Measurements from ENCODE around the gene COP1.

The COP1 gene

GRCh38 chr1:175935566-175936115, 271.4 kb downstream of the COP1 start:
- H3K27ac Mint-ChIP-seq: peak overlapping the region in 1 of 2 donors; percentile 69
- peaks cover 6 to 8% of the 10 kb centered on the region in 2 donors for H3K9me3 Mint-ChIP-seq
- ATAC-seq (no peak), DNase-seq (no peak)
- no peaks in the 10 kb centered on the region for H3K27me3 Mint-ChIP-seq
- H3K4me1 Mint-ChIP-seq: no peaks in the 10 kb centered on the region
- no peak overlapping the region for H3K4me3 Mint-ChIP-seq

- no peak for ATAC-seq
- Mint-ChIP-seq H3K27ac (peak overlapping the region in 1 of 2 donors; percentile 69), H3K4me1 (no peaks in the 10 kb centered on the region), H3K27me3 (no peaks in the 10 kb centered on the region), H3K4me3 (no peak overlapping the region), H3K9me3 (peaks cover 6 to 8% of the 10 kb centered on the region in 2 donors)
- no peak for DNase-seq
These were observed 271.9 kb downstream of the COP1 start for GRCh38 chr1:175935166-175935565.

- ATAC-seq: no peak
- H3K4me1 Mint-ChIP-seq: no peaks in the 10 kb centered on the region
- H3K9me3 Mint-ChIP-seq: peaks cover 6 to 8% of the 10 kb centered on the region in 2 donors
- H3K27ac Mint-ChIP-seq: no peak overlapping the region
- no peak for DNase-seq
- H3K27me3 Mint-ChIP-seq: no peaks in the 10 kb centered on the region
- no peak overlapping the region for H3K4me3 Mint-ChIP-seq
These were observed 273.3 kb downstream of the COP1 start for GRCh38 chr1:175933801-175934200.

- Mint-ChIP-seq H3K9me3 (peaks cover 11 to 25% of the 10 kb centered on the region in 2 donors), H3K27me3 (no peaks in the 10 kb centered on the region), H3K4me1 (no peaks in the 10 kb centered on the region), H3K4me3 (no peak overlapping the region), H3K27ac (no peak overlapping the region)
- DNase-seq: no peak
- ATAC-seq: no peak
These were observed 279.1 kb downstream of the COP1 start for GRCh38 chr1:175927944-175928343.

GRCh38 chr1:175922254-175922881, 284.7 kb downstream of the COP1 start:
- no peak for ATAC-seq
- Mint-ChIP-seq H3K4me1 (no peaks in the 10 kb centered on the region), H3K27ac (no peak overlapping the region), H3K27me3 (no peaks in the 10 kb centered on the region), H3K4me3 (no peak overlapping the region), H3K9me3 (peaks cover 13 to 40% of the 10 kb centered on the region in 2 donors)
- DNase-seq: no peak

- no peak for DNase-seq
- Mint-ChIP-seq H3K27me3 (no peaks in the 10 kb centered on the region), H3K9me3 (peaks cover 23 to 36% of the 10 kb centered on the region in 2 donors), H3K4me3 (no peak overlapping the region), H3K27ac (no peak overlapping the region), H3K4me1 (no peaks in the 10 kb centered on the region)
- no peak for ATAC-seq
These were observed 286.7 kb downstream of the COP1 start for GRCh38 chr1:175920381-175920780.

- Mint-ChIP-seq H3K4me3 (no peak overlapping the region), H3K9me3 (peaks cover 17 to 28% of the 10 kb centered on the region in 2 donors), H3K27me3 (no peaks in the 10 kb centered on the region), H3K4me1 (no peaks in the 10 kb centered on the region), H3K27ac (no peak overlapping the region)
- no peak for DNase-seq
- no peak for ATAC-seq
These were observed 288.1 kb downstream of the COP1 start for GRCh38 chr1:175919001-175919400.

- Mint-ChIP-seq H3K4me3 (no peak overlapping the region), H3K9me3 (peaks cover 17 to 28% of the 10 kb centered on the region in 2 donors), H3K27me3 (no peaks in the 10 kb centered on the region), H3K27ac (no peak overlapping the region), H3K4me1 (no peaks in the 10 kb centered on the region)
- ATAC-seq (no peak), DNase-seq (no peak)
These were observed 288.7 kb downstream of the COP1 start for GRCh38 chr1:175918364-175918801.

- no peak for DNase-seq
- Mint-ChIP-seq H3K27me3 (no peaks in the 10 kb centered on the region), H3K27ac (no peak overlapping the region), H3K4me1 (no peaks in the 10 kb centered on the region), H3K4me3 (no peak overlapping the region), H3K9me3 (peaks cover 37 to 39% of the 10 kb centered on the region in 2 donors)
- no peak for ATAC-seq
These were observed 293.0 kb downstream of the COP1 start for GRCh38 chr1:175914115-175914514.

- Mint-ChIP-seq H3K27ac (no peak overlapping the region), H3K9me3 (peaks cover 23 to 35% of the 10 kb centered on the region in 2 donors), H3K4me3 (no peak overlapping the region), H3K27me3 (no peaks in the 10 kb centered on the region), H3K4me1 (no peaks in the 10 kb centered on the region)
- DNase-seq: no peak
- ATAC-seq: no peak
These were observed 295.9 kb downstream of the COP1 start for GRCh38 chr1:175911138-175911537.

GRCh38 chr1:175906370-175906769, 300.7 kb downstream of the COP1 start:
- peaks cover 13 to 16% of the 10 kb centered on the region in 2 donors for H3K9me3 Mint-ChIP-seq
- no peak overlapping the region for H3K4me3 Mint-ChIP-seq
- no peak overlapping the region for H3K27ac Mint-ChIP-seq
- no peak for DNase-seq
- no peaks in the 10 kb centered on the region for H3K4me1 Mint-ChIP-seq
- no peaks in the 10 kb centered on the region for H3K27me3 Mint-ChIP-seq
- ATAC-seq: no peak

GRCh38 chr1:175904808-175905207, 302.3 kb downstream of the COP1 start:
- ATAC-seq: no peak
- Mint-ChIP-seq H3K4me1 (no peaks in the 10 kb centered on the region), H3K9me3 (peaks cover 0 to 5% of the 10 kb centered on the region in 2 donors), H3K27ac (no peak overlapping the region), H3K4me3 (no peak overlapping the region), H3K27me3 (no peaks in the 10 kb centered on the region)
- no peak for DNase-seq

GRCh38 chr1:175902281-175902680, 304.8 kb downstream of the COP1 start:
- Mint-ChIP-seq H3K9me3 (no peaks in the 10 kb centered on the region), H3K27ac (no peak overlapping the region), H3K4me1 (no peaks in the 10 kb centered on the region), H3K4me3 (no peak overlapping the region), H3K27me3 (no peaks in the 10 kb centered on the region)
- no peak for DNase-seq
- ATAC-seq: no peak

GRCh38 chr1:175901076-175901836, 305.8 kb downstream of the COP1 start:
- Mint-ChIP-seq H3K27me3 (no peaks in the 10 kb centered on the region), H3K4me3 (no peak overlapping the region), H3K27ac (no peak overlapping the region), H3K9me3 (no peaks in the 10 kb centered on the region), H3K4me1 (no peaks in the 10 kb centered on the region)
- no peak for DNase-seq
- no peak for ATAC-seq

- no peak for ATAC-seq
- no peaks in the 10 kb centered on the region for H3K4me1 Mint-ChIP-seq
- H3K9me3 Mint-ChIP-seq: no peaks in the 10 kb centered on the region
- DNase-seq: no peak
- no peaks in the 10 kb centered on the region for H3K27me3 Mint-ChIP-seq
- H3K4me3 Mint-ChIP-seq: no peak overlapping the region
- H3K27ac Mint-ChIP-seq: no peak overlapping the region
These were observed 306.9 kb downstream of the COP1 start for GRCh38 chr1:175900171-175900570.

GRCh38 chr1:175895966-175896365, 311.1 kb downstream of the COP1 start:
- ATAC-seq (no peak), DNase-seq (no peak)
- Mint-ChIP-seq H3K27me3 (no peaks in the 10 kb centered on the region), H3K4me1 (no peaks in the 10 kb centered on the region), H3K4me3 (no peak overlapping the region), H3K27ac (no peak overlapping the region), H3K9me3 (no peaks in the 10 kb centered on the region)
